Fibroblast of mammary gland (primary cell): ENCODE measurements around the gene SNTG2.

ENCODE experiments used
- DNase-seq: peaks from one replicate; pipeline ENCODE4 v3.0.0-alpha.2; 2010; ENCODE audit warnings: low read depth
- H3K4me3 ChIP-seq: 2 replicates; pipeline ENCODE4 v1.5.1; 2011; ENCODE audit warnings: low read depth, mild to moderate bottlenecking, low read length, moderate library complexity; ENCODE audit not compliant: control insufficient read depth
- CTCF ChIP-seq: conservative IDR thresholded peaks from 2 replicates; pipeline ENCODE4 v1.5.1; 2011; ENCODE audit warnings: low read depth, low read length, inconsistent platforms; ENCODE audit not compliant: control insufficient read depth, insufficient read depth

The SNTG2 gene

GRCh38 chr2:1246239-1246638 lies 295.6 kb downstream of the SNTG2 start:
- no peak for TF ChIP-seq CTCF
- DNase-seq, result no peak
- H3K4me3 ChIP-seq, result no peak overlapping the region

DNA sequence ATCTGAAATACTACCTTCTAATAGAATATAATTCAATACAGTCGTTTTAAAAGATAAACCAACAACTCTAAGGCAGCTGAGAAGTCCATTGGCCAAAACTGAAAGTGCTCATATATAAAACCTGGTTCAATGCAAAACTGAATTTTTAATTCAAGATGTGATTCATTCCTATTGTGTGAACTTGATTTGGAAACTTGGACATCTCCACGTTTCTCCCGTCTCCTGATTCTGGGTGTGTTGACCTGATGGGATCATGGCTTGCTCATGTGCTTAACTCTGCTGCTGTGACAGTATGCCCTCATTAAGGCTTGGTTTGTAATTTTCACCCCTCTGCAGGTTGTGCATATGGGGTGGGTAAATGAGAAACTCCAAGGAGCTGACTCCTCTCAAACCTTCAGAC lies 296.3 kb downstream of the SNTG2 start:
- no peak for DNase-seq
- no peak overlapping the region for H3K4me3 ChIP-seq
- TF ChIP-seq CTCF, result no peak

DNA sequence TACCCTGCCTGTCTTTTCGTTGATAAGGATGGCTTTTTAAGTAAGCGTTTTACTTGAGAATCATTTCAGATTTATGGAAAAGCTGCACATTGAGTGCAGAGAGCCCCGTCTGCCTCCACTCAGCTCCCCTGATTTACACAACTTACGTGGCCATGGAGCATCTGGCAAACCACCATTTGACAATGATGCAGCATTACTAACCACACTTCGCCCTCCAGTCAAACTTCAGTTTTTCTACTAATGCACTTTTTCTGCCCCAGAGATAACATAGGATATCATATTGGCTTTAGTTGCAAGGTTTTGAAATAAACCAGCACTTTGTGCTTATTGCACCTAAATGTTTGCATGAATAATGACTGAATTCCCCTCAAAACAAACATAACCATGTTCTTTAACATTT lies 297.5 kb downstream of the SNTG2 start:
- no peak overlapping the region for H3K4me3 ChIP-seq
- DNase-seq, result no peak
- TF ChIP-seq CTCF, result no peak

DNA sequence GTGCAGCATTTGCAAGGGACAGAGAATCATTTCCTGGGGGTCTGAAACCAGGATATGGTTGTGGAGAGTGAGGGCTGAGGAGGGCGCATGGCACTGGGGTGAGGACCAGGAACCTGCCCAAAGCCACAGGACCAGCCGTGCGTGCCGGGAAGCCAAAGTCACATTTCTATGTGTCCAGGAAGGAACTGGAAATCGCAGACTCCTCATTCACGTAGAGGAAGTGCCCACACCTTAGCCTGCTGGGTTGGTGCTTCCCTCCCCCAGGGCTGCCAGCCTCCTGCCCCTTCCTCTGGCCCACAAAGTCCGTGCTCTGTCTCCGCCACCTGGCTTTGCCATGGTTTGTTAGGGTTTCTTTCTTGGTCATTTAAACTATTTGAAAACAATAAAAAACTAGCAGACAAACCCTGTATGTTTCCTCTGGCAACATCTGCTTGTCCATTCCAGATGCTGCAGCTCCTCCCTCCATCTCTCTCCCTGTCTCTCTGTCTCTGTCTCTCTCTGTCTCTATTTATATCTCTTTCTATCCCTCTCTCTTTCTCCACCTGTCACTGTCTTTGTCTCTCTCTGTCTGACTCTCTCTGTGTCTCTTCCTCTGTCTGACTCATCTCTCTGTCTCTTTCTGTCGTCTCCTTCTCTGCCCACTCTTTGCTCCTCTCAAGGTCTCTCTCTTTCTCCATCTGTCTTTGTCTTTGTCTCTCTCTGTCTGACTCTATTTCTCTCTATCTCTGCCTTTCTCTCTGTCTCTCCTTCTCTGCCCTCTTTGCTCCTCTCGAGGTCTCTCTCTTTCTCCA lies 299.4 kb downstream of the SNTG2 start:
- H3K4me3 ChIP-seq, result no peak overlapping the region
- TF ChIP-seq CTCF, result no peak
- no peak for DNase-seq

GRCh38 chr2:1251520-1251919 lies 300.9 kb downstream of the SNTG2 start:
- DNase-seq, result no peak
- no peak for TF ChIP-seq CTCF

GRCh38 chr2:1253629-1254028 lies 303.0 kb downstream of the SNTG2 start:
- TF ChIP-seq CTCF, result no peak
- no peak for DNase-seq
- no peak overlapping the region for H3K4me3 ChIP-seq

More at GRCh38 chr2:1251520-1251919, 300.9 kb downstream of the SNTG2 start:
- H3K4me3 ChIP-seq, result no peak overlapping the region
